GM18951 (cell line): ENCODE data around the gene GAPDHS.
A peak's percentile ranks its signal among the peaks of the same experiment; 100 is the strongest.

Source experiments
- POLR2A ChIP-seq: IDR thresholded peaks from 4 replicates; pipeline ENCODE4 v1.6.1; 2011; ENCODE audit warnings: mild to moderate bottlenecking; ENCODE audit not compliant: insufficient read length, insufficient read depth; ENCODE audit errors: extremely low read depth
- in situ Hi-C: fragments of 300-500 bp; cut with MboI; formaldehyde crosslinking; loops from one replicate; pipeline ENCODE4 v1.12.0; 2022; ENCODE audit warnings: low sequenced_read_pairs, mixed read lengths, inconsistent platforms; ENCODE audit not compliant: unreplicated experiment

Gene GAPDHS

DNA sequence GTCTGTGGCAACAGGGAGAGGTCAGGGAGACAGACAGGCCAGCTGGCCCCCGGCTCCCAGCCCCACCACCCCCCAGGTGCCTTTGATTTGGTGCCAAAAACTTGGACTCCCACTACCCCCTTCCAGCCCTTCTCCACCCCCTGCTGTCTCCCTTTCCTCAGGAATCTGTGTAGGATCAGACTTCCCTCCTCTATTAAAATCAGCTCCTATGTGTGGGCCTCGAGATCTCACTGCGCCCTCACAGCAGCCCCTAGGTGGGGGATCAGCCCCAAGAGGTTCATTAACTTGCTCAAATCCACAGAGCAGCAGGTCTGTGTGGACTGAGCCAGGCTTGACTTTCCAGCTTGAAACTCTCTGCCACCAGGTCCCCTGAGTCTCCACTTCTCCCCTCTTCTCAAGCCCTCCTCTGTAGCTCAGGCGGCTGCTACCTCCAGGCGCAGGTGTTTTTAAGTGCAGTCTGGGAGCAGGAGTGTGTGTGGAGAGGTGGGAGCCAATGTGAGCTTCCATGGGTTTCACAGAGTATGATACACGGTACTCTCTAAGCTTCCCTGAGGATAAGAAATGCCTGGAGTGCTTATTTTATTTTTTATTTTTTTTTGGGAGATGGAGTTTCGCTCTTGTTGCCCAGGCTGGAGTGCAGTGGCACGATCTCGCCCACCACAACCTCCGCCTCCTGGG is 1.7 kb downstream of the GAPDHS start:
- in situ Hi-C loops = no loop called here
- TF ChIP-seq POLR2A = no peak

- TF ChIP-seq POLR2A = no peak
- in situ Hi-C loops = no loop called here
Observed at GRCh38 chr19:35539314-35539713, 6.1 kb downstream of the GAPDHS start.

GRCh38 chr19:35539850-35540249 is 6.6 kb downstream of the GAPDHS start:
- no peak for TF ChIP-seq POLR2A
- in situ Hi-C loops = no loop called here

GRCh38 chr19:35540356-35540927 is 7.2 kb downstream of the GAPDHS start:
- no peak for TF ChIP-seq POLR2A
- in situ Hi-C loops = no loop called here

GRCh38 chr19:35542209-35542608 is 9.0 kb downstream of the GAPDHS start:
- no peak for TF ChIP-seq POLR2A
- in situ Hi-C loops = no loop called here

DNA sequence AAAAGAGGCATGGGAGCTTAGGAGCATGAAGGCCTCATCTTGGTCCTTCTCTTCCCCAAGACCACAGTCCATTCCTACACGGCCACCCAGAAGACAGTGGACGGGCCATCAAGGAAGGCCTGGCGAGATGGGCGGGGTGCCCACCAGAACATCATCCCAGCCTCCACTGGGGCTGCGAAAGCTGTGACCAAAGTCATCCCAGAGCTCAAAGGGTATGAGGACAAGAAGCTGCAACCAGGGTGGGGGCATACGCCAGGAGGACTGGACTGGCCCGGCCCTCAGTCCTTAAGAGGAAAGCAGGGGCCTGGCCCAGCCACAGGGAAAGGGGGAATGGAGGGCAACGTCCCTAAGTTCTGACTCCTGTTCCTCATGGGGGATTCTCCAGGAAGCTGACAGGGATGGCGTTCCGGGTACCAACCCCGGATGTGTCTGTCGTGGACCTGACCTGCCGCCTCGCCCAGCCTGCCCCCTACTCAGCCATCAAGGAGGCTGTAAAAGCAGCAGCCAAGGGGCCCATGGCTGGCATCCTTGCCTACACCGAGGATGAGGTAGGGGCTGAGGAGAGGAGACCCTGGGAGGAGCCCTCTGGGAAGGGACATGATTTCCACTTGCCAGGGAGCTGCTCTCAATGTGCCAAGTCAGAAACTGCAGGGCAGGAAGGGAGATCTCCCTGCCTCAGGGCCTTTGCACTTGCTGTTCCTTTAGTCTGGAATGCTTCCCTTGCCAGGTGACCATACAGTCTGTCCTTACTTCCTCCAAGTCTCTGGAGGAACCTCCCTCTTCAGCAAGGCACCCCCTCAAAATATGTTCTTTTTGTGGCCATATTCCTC is 10.2 kb downstream of the GAPDHS start:
- no peak for TF ChIP-seq POLR2A
- in situ Hi-C loops = no loop called here

- in situ Hi-C loops = no loop called here
- no peak for TF ChIP-seq POLR2A
Observed at GRCh38 chr19:35544110-35544802, 11.0 kb downstream of the GAPDHS start.

DNA sequence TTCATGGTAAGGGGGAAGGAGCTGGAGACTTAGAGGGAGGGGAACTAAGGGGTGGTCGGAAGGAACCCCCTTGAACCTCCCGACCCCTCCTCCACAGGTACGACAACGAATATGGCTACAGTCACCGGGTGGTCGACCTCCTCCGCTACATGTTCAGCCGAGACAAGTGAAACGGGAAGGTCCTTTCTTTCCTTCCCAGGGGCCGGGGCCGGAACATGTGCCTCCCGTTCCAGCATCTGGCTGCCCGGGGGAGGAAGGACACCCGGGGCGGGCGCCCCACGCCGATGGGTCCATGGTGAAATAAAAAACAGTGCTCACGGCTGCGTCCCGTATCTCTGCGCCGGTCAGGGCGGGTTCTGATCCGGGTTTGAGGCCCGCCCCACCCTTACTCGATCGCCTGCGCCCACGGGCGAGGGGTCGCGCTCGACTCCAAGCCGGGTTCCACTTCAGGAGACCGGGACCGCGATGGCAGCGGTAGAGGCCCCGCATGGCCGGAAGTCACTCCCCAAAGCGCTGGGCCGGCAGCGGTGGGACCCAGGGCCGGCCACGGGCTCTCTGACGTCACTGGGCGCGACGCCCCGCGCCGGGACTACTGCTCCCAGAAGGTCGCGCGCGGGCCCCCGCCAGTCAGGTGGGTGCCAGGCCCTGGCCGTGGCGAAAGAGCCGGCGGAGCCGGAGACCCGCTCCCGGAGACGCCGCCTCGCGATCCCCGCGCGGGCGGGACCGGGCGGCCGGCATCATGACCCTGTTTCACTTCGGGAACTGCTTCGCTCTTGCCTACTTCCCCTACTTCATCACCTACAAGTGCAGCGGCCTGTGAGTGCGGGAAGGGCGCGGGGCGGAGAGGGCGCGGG is 12.0 kb downstream of the GAPDHS start, which contains the start of gene TMEM147:
TSS of gene TMEM147 (plus strand) at position 626 of the 854 bp plus-strand sequence. CDS start at position 740, 114 bp downstream.
- in situ Hi-C loops = no loop called here
- TF ChIP-seq POLR2A = peak; percentile 90

- in situ Hi-C loops = no loop called here
- TF ChIP-seq POLR2A = no peak
Observed at GRCh38 chr19:35545855-35546381, 12.7 kb downstream of the GAPDHS start.

DNA sequence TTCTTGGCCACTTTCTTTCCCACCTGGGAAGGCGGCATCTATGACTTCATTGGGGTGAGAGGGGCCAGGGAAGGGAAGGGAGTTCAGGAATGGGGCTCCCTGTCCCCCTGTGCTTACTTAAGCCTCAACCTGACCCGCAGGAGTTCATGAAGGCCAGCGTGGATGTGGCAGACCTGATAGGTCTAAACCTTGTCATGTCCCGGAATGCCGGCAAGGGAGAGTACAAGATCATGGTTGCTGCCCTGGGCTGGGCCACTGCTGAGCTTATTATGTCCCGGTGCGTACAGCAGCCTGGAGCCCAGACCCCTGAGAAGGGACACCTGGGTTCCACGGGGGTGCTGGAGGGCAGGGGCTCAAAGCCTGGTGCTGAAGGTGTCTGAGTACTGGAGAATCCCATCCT is 13.3 kb downstream of the GAPDHS start:
- no peak for TF ChIP-seq POLR2A
- in situ Hi-C loops = no loop called here

DNA sequence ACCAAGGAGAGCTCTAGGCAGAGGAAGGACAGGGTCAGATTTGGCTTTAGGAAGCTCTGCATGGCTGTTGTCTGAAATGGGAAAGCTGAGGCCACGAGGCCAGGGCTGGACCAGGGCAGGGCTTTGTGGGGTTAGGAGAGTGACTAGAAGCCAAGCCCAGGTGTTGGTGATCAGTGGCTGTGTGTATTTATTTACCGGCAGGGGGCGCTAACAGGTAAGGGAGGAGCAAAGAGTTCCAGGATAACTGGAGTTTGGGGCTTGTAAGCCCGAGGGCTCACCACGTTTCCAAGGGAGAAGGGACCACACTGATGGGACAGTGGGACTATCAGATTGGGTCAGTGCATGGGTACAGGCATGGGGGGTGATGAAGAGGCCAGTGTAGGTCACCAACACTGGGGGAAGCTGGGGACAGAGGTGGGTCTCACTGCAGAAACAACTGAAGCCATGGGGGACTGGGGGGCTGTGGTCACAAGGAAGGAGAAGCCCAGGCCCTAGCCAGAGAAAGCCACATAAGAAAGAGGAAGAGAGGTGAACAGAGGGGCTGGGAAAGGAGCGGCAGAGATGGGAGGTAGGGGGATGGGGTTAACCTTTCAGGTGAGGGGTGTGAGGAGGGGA is 16.0 kb downstream of the GAPDHS start:
- no peak for TF ChIP-seq POLR2A

More for the DNA sequence above, 16.0 kb downstream of the GAPDHS start:
- in situ Hi-C loops = no loop called here
